Spleen (tissue), 11 donors: ENCODE measurements around the gene P2RX6. TPM values are rescaled to one million over a fixed set of nuclear protein-coding genes. Genes with fewer than 3 reads are reported as not detected.

Experiments used
- DNase-seq: peaks from one replicate; pipeline ENCODE4 v3.0.0-alpha.2; 2020
- H3K27ac ChIP-seq, 8 donors: fragments of 200-600 bp; sonication (generic) in 7 of 8; 1 replicate in 4 of 8; 2 replicates in 4 of 8; pipeline versions ENCODE4 v1.5.0 to v1.8.0; 2016 to 2021; ENCODE audit warnings: inconsistent platforms in 4 of 8, mild to moderate bottlenecking in 4 of 8, moderate library complexity in 1 of 8
- H3K27me3 ChIP-seq, 7 donors: fragments of 200-600 bp; sonication (generic) in 6 of 7; replicated peaks in 1 of 7; 1 replicate in 4 of 7; 2 replicates in 3 of 7; pipeline versions ENCODE4 v1.5.0 to v1.8.0; 2016 to 2021; ENCODE audit warnings: inconsistent platforms in 3 of 7, mild to moderate bottlenecking in 1 of 7
- H3K36me3 ChIP-seq, 6 donors: fragments of 200-600 bp; sonication (generic) in 5 of 6; 1 replicate in 4 of 6; 2 replicates in 2 of 6; pipeline versions ENCODE4 v1.5.0 to v1.8.0; 2016 to 2021; ENCODE audit warnings: inconsistent platforms in 2 of 6
- H3K4me1 ChIP-seq, 6 donors: fragments of 200-600 bp; sonication (generic) in 5 of 6; 1 replicate in 3 of 6; 2 replicates in 3 of 6; pipeline versions ENCODE4 v1.5.0 to v1.8.0; 2016 to 2021; ENCODE audit warnings: inconsistent platforms in 3 of 6
- H3K4me3 ChIP-seq, 8 donors: fragments of 200-600 bp; sonication (generic) in 7 of 8; 1 replicate in 4 of 8; 2 replicates in 4 of 8; pipeline versions ENCODE4 v1.5.0 to v1.8.0; 2016 to 2021; ENCODE audit warnings: inconsistent platforms in 4 of 8, mild to moderate bottlenecking in 4 of 8, moderate library complexity in 2 of 8
- H3K9me3 ChIP-seq, 8 donors: fragments of 200-600 bp; sonication (generic) in 7 of 8; 1 replicate in 4 of 8; 2 replicates in 4 of 8; pipeline versions ENCODE4 v1.5.0 to v1.8.0; 2016 to 2021; ENCODE audit warnings: inconsistent platforms in 4 of 8
- POLR2A ChIP-seq, 3 donors: fragments of 450-650 bp; IDR thresholded peaks; one replicate each; pipeline ENCODE4 v1.5.1; 2017; ENCODE audit warnings: antibody characterized with exemption in 3 of 3, mild to moderate bottlenecking in 1 of 3
- POLR2AphosphoS5 ChIP-seq, 3 donors: sonication (generic); formaldehyde crosslinking; IDR thresholded peaks; one replicate each; pipeline ENCODE4 v1.5.1; 2017; ENCODE audit warnings: antibody characterized with exemption in 3 of 3
- WGBS, 5 donors: extraction: QIAGEN DNeasy Blood & Tissue Kit in 3 of 5; methylation state at CpG; one replicate each; pipeline versions ENCODE4 v1.1.5 to v1.1.7; 2013 to 2018; 5-methylcytosine and 5-hydroxymethylcytosine counted together
- intact Hi-C: fragments of 100-400 bp; cut with DNase I; formaldehyde crosslinking; loops from one replicate; pipeline ENCODE4 v1.15.0; 2023; ENCODE audit warnings: low total_unique reads
- polyA plus RNA-seq, 3 donors: library from polyadenylated mRNA; stranded (reverse); fragments of 200-250 nt; gene quantifications; one replicate each; pipeline ENCODE4 v1.2.1, GENCODE V29; 2013
- total RNA-seq, 7 donors: library from RNA; depleted of rRNA in 3 of 7; stranded (reverse); fragments of >200 nt in 3 of 7; fragmentation: NEBNext Ultra II Directional in 4 of 7; extraction: Animal tissue kit (Norgen Biotek cat#: 25700) in 4 of 7; gene quantifications; one replicate each; pipeline versions ENCODE4 v1.1.0 to v1.2.1, GENCODE V29; 2016 to 2021
- TF ChIP-seq, protein P1 (sequence below), 11 experiments: fragments of 200-600 bp in 7 of 11; fragments of 450-650 bp in 4 of 11; sonication (generic) in 4 of 11; IDR thresholded peaks in 8 of 11; conservative IDR thresholded peaks in 3 of 11; 1 replicate in 7 of 11; 2 replicates in 4 of 11; pipeline versions ENCODE4 v1.4.0 to v1.8.0; 2016 to 2021; ENCODE audit warnings: antibody characterized with exemption in 11 of 11, inconsistent platforms in 4 of 11, mild to moderate bottlenecking in 1 of 11
- donor health status: healthy with polysubstance abuse.
- donor health status: DM: no; HTN: no; CAD: no; lungs with moderate emphysema.
- donor health status: DM: no; HTN: no; CAD: no.
- donor health status: Bipolar disorder and iron deficiency.
- donor health status: healthy.
- donor health status: DM: no; HTN: no; CAD: no.
- donor health status: DM: yes; HTN: yes; CAD: no.

The P2RX6 gene
- total and polyA plus RNA-seq, 10 donors = 0.86 to 14.4 (median 4.4) TPM

DNA sequence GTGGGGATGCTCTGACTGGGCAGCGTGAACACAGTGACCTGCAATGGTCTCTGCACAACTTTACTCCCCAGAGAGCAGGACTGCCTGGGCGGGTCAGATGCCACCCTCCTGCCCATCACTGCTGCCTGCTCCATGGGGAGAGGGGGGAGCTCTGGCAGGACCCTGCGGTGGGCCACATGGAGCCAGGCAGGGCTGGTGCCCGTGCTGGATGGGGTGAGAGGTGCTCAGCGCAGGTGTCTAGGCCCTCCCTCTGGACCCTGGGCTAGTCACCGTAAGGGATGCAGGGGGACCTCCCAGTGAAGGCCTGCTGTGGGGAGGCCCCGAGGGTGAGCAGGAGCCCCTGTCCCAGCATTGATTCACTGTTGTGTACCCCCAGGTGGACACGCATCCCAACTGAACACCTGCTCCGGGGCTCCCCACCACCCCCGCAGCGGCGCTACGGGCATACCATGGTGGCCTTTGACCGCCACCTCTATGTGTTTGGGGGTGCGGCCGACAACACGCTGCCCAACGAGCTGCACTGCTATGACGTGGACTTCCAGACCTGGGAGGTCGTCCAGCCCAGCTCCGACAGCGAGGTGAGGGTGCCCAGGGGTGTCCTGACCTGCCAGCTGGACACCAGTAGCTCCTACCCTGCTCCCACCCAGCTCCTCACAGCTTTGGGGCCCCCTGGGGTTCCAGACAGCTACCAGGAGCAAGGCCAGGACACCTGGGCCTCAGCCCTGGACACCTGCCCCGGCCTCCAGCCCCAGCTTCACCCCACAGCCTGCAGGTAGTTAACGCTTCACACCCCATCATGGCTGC, 23.5 kb upstream of the P2RX6 start:
- TF ChIP-seq POLR2AphosphoS5 (IDR thresholded peaks at IDR 0.05) = no peak
- TF ChIP-seq, protein P1, sequence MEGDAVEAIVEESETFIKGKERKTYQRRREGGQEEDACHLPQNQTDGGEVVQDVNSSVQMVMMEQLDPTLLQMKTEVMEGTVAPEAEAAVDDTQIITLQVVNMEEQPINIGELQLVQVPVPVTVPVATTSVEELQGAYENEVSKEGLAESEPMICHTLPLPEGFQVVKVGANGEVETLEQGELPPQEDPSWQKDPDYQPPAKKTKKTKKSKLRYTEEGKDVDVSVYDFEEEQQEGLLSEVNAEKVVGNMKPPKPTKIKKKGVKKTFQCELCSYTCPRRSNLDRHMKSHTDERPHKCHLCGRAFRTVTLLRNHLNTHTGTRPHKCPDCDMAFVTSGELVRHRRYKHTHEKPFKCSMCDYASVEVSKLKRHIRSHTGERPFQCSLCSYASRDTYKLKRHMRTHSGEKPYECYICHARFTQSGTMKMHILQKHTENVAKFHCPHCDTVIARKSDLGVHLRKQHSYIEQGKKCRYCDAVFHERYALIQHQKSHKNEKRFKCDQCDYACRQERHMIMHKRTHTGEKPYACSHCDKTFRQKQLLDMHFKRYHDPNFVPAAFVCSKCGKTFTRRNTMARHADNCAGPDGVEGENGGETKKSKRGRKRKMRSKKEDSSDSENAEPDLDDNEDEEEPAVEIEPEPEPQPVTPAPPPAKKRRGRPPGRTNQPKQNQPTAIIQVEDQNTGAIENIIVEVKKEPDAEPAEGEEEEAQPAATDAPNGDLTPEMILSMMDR (IDR thresholded peaks at IDR 0.05 in 8 of 11, conservative IDR thresholded peaks at IDR 0.05 in 3 of 11) = no peak

DNA sequence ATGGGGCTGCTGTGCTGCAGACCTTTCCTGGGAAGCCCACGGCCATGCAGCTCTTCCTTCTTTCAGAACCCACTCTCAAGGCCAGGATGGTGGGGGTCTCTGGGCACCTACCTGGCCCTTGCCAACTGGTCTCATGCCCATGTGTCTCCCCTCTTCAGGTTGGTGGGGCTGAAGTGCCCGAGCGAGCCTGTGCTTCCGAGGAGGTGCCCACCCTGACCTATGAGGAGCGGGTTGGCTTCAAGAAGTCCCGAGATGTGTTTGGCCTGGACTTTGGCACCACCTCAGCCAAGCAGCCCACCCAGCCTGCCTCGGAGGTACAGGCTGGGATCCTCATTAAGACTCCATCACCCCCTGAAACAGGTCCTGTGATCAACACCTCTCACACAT, 22.9 kb upstream of the P2RX6 start:
- WGBS, 5 donors = 89 to 93% (median 91%) methylated on average over 5 to 7 of the region's 7 CpGs
- Histone ChIP-seq H3K36me3 (peaks cover 3 to 100% (median 71%) of the 10 kb centered on the region in 6 donors), H3K9me3 (no peaks in the 10 kb centered on the region), H3K4me1 (peaks cover 0 to 10% (median 0%) of the 10 kb centered on the region in 6 donors), H3K4me3 (no peak overlapping the region), H3K27ac (no peak overlapping the region), H3K27me3 (no peaks in the 10 kb centered on the region)
- no peak for TF ChIP-seq POLR2AphosphoS5 (IDR thresholded peaks at IDR 0.05)
- TF ChIP-seq, protein P1 (IDR thresholded peaks at IDR 0.05 in 8 of 11, conservative IDR thresholded peaks at IDR 0.05 in 3 of 11) = no peak
- intact Hi-C loops = no loop called here
- DNase-seq = no peak

More for the DNA sequence above, 23.5 kb upstream of the P2RX6 start:
- Histone ChIP-seq H3K4me1 (peaks cover 0 to 10% (median 0%) of the 10 kb centered on the region in 6 donors), H3K4me3 (no peak overlapping the region), H3K27ac (no peak overlapping the region), H3K27me3 (no peaks in the 10 kb centered on the region), H3K36me3 (peaks cover 3 to 100% (median 71%) of the 10 kb centered on the region in 6 donors), H3K9me3 (no peaks in the 10 kb centered on the region)
- intact Hi-C loops = no loop called here
- 87 to 97% (median 94%) methylated on average over 14 to 24 of the region's 24 CpGs for WGBS, 5 donors
- DNase-seq = no peak

DNA sequence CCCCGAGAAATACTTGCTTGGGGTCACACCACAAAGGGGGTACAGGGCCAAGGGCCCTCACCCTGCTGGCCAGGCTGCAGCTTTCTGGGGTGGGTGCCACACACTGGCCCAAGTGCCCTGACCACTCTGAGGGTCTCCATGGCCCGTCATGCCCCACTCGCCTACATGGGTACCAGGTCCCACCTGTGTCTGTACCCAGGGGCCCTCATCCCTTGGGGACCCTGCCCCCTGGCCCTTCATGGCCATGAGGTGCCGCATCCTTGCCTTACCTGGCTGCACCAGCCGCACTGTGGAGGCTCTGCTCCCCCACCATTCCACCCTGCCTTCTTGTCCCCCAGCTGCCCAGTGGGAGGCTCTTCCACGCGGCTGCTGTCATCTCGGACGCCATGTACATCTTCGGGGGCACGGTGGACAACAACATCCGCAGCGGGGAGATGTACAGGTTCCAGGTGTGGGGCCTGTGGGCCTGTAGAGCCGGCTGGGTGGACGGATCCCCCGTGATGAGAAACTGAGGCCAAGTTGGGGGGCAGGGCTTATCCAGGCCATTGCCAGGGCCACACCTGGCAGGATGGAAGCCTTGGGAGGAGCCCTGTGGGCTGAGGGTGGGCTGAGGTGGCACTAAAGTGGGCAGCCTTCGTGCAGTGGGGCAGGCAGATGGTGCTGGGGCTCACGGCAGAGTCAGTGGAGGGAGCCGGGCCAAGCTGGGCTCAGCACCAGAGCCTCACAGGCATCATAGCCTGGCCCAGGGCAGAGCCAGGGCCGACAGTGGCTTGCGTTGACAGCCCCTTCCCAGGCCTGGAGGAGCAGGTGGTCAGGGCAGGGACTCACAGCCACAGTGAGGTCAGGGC, 22.3 kb upstream of the P2RX6 start:
- DNase-seq = no peak
- Histone ChIP-seq H3K4me1 (peaks cover 0 to 10% (median 0%) of the 10 kb centered on the region in 6 donors), H3K36me3 (peaks cover 3 to 100% (median 71%) of the 10 kb centered on the region in 6 donors), H3K27me3 (no peaks in the 10 kb centered on the region), H3K4me3 (no peak overlapping the region), H3K27ac (no peak overlapping the region), H3K9me3 (no peaks in the 10 kb centered on the region)
- 89 to 94% (median 90%) methylated on average over 17 to 21 of the region's 21 CpGs for WGBS, 5 donors
- intact Hi-C loops = no loop called here
- TF ChIP-seq POLR2A (IDR thresholded peaks at IDR 0.05) (no peak), POLR2AphosphoS5 (IDR thresholded peaks at IDR 0.05) (no peak)
- TF ChIP-seq, protein P1 (IDR thresholded peaks at IDR 0.05 in 8 of 11, conservative IDR thresholded peaks at IDR 0.05 in 3 of 11) = no peak
